HG02759 (cell line): Measurements from ENCODE around the gene BCOR.

ENCODE experiments used
- ATAC-seq: cut with Tn5 transposase; IDR thresholded peaks from one replicate; pipeline ENCODE4 v1.9.1; 2021; ENCODE audit warnings: mild to moderate bottlenecking, moderate library complexity; ENCODE audit not compliant: unreplicated experiment

Gene BCOR

GRCh38 chrX:40097504-40098263 is at the start of gene BCOR:
BCOR (minus strand) TSS chrX:40097958; CDS start chrX:40077929, 20,029 bp downstream.
- peak; percentile 21 for ATAC-seq

DNA sequence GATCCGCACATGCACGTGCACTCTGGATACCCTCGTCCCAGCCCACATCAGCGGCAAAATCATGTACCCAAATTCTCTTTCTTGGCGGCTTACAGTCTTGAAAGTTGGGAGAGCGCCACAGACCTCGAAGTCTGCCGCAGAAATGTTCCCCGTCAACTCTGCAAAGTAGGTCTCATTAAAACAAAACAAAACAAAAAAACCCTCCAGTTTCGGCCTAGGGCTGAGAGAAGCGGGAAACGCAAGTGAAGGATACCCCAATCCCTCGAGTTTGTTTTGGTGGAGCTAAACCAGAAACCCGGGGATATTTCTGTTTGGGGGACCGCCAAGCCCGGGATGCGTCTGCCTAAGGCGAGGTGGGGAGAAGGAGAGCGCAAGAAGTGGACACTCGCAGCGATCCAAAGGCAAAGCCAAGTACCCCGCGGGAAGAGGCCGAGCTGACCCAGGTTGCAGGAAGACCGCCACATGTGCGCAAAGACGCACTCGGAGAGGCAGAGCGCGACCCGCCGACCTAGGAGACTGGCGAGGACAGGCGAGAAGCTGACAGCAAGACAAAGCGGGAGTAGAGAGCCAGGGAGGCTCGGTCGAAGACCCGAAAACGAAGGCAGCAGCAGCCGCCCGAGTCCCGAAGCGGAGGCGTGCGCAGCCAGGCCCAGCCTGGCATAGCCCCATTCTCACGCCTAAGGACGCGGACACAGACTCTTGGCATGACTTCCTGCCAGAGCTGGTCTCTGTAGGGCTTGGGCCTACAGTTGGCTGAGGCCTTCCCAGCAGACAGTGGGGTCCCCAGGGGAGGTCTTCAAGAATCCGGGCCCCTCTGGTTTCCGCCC is 49.6 kb upstream of the BCOR start:
- no peak for ATAC-seq

DNA sequence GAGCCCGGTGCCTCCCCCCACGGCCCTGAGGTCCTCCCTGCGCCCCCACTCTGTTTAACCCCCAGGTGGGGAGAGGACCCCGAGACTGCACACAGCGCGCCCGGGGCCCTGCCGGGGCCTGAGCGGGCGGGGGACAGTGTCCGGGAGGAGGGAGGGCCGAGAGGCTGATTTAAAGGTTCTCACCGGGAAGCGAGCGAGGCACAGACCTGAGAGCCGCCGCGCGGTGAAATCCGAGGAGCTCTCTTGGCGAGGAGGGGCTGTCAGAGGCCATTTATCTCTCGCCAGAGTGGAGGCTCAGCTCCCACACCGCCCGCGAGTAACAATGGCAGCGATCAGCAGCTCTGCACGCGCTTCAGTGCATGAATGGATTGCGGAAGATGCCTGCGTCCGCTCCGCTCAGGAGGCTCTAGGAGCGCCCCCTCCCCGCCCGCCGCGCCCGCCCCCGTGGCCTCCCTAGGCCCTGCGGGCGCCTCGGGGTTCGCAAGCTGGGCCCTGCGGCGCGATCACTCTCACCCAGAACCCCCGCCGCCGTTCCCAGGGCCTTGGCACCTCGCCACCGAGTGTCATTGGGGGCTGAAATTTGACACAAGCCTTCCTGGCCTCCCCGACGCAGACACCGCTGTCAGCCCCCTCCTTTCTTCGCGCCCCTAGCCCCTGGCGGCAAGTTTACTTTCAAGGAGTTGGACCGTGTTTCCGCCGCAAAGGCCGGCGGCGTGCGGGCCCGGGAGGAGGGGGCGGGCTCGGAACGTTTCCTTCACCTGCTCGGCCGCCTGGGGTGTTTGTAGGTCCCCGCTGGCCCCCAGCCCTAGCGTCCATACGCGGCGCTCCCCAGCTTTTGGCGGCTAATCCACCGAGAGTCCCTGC is 48.7 kb upstream of the BCOR start:
- ATAC-seq: no peak

DNA sequence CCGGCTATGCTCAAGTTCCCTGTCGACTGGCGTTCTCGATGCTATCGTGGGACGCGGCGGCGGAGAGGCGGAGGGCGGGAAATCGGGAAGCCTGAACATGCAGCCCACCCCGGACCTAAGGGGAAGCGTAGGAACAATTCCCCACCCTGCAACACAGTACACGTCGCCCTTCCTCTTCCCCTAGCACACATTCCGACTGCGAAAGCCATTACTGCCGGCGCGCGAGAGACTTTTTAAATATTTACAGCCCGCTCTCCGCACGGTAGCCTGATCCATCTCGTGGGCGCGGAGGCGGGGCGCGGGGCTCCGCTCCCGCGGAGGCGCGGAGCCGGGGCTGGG is 48.1 kb upstream of the BCOR start:
- ATAC-seq: no peak

- ATAC-seq: no peak
Observed at GRCh38 chrX:40145001-40145922, 47.5 kb upstream of the BCOR start.

DNA sequence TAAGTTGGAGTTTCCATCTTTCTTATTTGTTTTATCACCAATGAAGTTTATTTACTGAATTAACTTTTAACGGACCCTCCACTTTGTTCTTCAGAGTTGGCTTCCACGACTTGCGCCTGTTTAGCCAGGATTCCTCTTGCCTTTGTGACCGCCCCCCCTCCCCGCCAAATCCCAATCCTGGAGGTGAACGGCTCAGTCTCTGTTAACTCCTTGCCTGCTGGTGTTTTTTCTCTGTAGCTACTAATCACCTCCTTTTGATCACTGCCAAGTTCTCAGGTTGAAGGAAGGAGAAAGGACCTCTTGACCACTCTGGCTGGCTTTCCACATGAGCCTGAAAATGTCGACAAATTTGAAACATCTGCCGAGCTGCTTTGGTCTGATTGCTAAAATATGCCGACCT is 46.8 kb upstream of the BCOR start:
- no peak for ATAC-seq

DNA sequence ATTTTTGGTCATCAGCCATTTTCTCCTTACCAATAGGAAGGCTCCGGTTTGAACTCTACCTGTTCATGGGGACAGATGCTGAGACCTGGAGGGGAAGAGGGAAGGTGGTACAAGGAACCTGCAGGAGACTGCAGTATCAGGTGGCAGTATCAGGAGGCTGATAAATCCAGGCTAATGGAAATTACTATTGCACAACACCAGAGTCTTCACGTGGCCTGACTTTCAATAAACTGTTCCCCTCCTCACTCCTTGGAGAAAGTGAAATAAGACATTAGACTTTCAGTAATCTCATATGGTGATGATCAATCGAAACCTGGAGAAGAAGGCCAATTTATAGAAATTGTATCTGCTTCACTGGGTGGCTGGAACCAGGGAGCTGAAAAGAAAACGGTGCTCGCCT is 46.2 kb upstream of the BCOR start:
- ATAC-seq: no peak

DNA sequence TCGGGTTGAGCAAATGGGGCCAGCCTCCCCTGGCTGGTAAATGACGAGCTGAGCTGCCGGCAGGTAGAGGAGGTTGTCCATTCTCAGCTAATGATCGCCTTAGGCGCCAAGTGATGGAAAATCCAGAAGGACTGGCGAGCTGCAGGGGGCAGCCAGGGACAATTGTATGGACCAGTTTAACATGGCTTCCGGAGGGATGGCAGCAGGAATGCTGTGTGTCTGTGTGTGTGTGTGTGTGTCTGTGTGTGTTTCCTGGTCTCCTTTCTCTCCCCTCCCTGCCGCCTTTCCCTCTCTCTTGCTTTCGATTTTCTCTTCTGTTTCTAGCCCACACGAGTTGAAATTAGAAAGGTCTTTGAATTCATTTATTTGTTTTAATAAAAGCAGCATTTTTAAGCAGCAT is 45.2 kb upstream of the BCOR start:
- no peak for ATAC-seq

GRCh38 chrX:40142417-40142816 is 44.7 kb upstream of the BCOR start:
- no peak for ATAC-seq

GRCh38 chrX:40140706-40141499 is 43.1 kb upstream of the BCOR start:
- ATAC-seq: no peak

DNA sequence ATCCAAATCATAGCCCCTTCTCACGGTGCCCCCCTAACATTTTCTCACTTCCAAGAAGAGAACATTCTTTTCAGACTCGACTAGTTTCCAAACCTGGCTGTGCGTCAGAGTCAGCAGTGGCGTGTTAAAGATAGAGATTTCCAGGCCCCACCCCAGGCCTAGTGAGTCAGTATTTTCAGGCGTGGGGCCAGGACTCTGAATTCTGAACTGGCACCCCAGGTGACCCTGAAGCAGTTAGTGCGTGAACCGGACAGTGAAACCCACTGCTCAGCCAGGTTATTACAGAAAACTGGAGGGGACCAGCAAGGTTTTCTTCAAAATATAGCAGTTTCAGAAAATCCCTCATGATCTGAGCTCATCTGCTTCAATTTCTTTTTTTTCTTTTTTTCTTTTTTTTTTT is 35.0 kb upstream of the BCOR start:
- ATAC-seq: no peak

- no peak for ATAC-seq
Observed at GRCh38 chrX:40131654-40132337, 34.0 kb upstream of the BCOR start.

- no peak for ATAC-seq
Observed at GRCh38 chrX:40130207-40130606, 32.4 kb upstream of the BCOR start.

DNA sequence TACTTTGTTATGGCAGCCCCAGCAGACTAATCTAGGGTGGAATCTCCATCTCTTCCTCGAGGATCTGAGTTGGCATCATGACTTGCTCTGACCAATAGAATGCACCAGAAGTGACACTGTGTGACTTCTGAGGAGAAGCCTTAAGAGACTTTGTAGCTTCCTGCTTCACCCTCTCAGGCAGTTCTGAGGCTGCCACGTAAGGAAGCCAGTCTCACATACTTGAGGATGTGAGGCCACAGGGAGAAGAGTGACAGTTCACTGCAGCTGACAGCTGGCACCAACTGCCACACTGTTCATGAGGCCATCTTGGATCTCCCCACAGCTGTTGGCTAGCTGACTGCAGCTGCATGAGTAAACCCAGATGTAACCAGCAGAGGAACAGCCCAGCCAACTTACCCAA is 29.3 kb upstream of the BCOR start:
- no peak for ATAC-seq

GRCh38 chrX:40122487-40122886 is 24.7 kb upstream of the BCOR start:
- no peak for ATAC-seq

DNA sequence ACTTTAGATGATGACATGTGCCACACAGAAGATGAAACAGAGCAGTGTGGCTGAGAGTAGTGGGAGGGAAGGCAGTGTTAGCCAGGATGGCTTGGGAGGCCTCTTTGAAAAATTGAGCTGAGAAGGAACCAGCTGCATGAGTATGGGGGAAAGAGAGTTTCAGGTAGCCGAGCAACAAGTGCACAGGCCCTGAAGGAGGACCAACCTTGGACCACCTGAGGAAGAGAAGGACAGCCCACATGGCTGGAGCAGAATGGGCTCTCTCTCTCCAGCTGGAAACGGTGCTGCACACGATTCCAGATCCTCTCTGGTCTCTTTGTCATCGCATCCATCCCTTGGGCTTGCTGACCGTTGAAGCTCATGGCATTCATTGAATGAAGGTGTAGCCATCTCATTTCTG is 23.9 kb upstream of the BCOR start:
- ATAC-seq: no peak

GRCh38 chrX:40120838-40121580 is 23.3 kb upstream of the BCOR start:
- no peak for ATAC-seq

DNA sequence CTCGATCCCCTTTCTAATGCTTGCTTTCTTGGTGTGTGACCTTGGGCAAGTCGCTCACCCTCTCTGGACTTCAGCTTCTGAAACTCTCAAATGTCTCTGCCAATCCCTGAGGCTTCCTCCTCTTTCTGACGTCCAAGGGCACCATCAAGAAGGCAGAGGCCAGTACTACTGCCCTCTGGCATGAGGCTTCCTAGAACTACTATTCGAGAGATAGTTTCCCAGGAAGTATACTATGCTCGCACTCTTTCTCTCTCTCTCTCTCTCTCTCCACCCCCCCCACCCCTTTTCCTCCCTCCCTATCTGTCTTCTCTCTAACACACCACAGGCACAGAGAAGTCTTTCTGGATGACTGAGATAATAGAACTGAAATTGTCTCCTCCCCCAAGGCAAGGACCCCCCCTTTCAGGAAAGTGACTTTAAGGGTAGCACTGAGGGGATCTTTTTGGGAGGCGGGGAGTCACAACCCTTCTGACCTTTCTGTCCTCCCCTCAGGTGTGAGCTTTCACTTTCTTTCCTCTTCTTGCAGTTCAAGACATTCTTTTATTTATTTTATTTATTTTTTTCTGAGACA is 20.0 kb upstream of the BCOR start:
- ATAC-seq: no peak
